Measurements from ENCODE around the gene ABCF2.

The ABCF2 gene

GRCh38 chr7:151251689-151252560, 24.9 kb upstream of the ABCF2 start:
- TF ChIP-seq, protein P1, sequence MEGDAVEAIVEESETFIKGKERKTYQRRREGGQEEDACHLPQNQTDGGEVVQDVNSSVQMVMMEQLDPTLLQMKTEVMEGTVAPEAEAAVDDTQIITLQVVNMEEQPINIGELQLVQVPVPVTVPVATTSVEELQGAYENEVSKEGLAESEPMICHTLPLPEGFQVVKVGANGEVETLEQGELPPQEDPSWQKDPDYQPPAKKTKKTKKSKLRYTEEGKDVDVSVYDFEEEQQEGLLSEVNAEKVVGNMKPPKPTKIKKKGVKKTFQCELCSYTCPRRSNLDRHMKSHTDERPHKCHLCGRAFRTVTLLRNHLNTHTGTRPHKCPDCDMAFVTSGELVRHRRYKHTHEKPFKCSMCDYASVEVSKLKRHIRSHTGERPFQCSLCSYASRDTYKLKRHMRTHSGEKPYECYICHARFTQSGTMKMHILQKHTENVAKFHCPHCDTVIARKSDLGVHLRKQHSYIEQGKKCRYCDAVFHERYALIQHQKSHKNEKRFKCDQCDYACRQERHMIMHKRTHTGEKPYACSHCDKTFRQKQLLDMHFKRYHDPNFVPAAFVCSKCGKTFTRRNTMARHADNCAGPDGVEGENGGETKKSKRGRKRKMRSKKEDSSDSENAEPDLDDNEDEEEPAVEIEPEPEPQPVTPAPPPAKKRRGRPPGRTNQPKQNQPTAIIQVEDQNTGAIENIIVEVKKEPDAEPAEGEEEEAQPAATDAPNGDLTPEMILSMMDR (IDR thresholded peaks at IDR 0.05) = no peak

DNA sequence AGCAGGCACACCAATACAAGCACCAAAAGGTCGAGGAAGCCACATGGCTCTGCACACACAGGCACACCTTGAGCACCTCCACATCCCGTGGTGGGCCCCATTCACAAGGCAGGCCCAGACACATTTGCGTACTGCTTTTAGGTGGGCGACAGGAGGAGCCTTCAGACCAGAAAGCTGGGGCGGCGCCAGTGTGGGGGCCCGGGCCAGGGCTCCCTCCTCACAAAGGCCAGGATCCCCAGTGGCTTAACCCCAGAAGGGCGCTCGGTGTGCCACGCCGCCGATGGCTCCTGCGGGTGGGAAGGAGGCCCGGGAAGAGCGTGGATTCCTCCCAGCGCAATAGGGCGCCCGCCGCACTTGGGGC, 24.3 kb upstream of the ABCF2 start:
- TF ChIP-seq, protein P1 (IDR thresholded peaks at IDR 0.05) = no peak

GRCh38 chr7:151250181-151251132, 23.5 kb upstream of the ABCF2 start:
- TF ChIP-seq, protein P1 (IDR thresholded peaks at IDR 0.05) = no peak

GRCh38 chr7:151249732-151250072, 22.7 kb upstream of the ABCF2 start:
- TF ChIP-seq, protein P1 (IDR thresholded peaks at IDR 0.05) = no peak

DNA sequence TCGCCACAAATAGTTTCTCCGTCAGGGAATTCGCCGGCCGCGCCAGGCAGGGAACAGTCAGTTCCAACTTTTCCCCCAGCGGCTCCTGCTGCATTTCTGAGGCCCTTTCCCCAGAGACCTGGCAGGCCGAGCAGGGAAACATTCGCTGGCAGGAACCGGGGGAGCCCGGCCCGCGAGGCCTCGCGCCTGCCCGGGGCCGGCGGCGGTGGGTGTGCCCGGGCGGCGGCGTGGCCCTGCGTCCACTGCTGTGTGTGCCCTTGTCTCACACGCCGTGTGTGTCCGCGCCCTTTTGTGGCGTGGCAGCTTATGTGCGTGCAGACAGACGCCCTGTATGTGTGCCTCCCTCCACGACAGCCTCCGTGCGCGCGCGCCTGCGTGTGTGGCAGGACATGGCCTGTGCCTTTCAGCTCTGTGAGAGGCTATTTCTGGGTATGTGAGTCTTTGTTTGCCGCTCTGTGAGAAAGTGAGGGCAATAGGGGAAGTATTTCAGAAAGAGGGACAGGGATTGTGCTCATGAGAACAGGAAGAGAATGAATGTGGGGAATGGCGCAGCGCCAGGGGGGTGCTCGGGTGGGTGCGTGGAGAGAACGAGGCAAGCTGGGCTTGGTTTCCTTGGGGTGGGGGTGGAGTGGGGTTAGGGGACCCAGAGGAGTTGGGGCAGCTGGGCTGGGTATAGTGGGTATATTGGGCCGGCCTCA, 22.2 kb upstream of the ABCF2 start:
- TF ChIP-seq, protein P1 (IDR thresholded peaks at IDR 0.05) = no peak

DNA sequence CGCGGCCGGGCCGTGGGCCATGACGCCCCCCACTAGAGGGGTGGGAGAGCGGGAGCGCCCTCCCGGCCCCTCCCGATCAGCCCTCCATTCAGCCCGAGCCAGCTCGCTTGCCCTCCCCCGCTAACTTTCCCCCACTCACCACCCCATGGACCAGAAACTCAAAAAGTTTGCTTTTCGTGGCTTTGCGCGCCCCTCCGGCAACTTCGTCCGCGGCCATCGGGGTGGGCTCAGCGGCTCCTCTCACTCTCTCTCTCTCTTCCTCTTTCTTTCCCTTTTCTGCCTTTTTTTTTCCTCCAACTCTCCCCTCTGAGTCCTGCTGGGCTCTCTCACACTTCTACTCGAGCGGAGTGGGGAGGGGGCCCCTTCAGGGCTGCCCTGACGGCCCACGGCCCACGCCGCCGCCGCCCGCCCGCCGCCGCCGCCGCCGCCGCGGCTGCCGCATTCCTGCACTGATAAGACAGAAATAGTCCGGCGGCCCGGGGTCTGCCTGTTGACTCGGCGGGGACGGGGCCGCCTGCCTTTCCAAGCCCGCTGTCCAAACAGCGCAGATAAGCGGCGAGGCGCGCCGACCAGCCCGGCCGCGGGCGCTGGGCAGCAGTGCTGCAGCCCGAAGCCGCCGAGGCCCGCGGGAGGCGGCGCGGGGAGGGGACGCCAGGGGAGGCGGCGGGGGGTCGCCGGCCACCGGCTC, 21.5 kb upstream of the ABCF2 start, which contains the start of gene SMARCD3:
Gene SMARCD3, minus strand, starts transcription at position 349 of the 688 bp plus-strand sequence. Its CDS starts 132 bp downstream, at position 217.
- TF ChIP-seq, protein P1 (IDR thresholded peaks at IDR 0.05) = no peak

Measured in LNCAP (cell line).